UCSD-AML1 (cell line): ENCODE measurements around the gene NXN.
"Not testable (repeated sequence)": the region's sequence is repeated elsewhere in the genome, so short reads cannot be mapped to it uniquely, and the experiment has no call there.

Experiments
- DNase-seq: peaks from one replicate; lab custom pipeline; 2025; ENCODE audit not compliant: unreplicated experiment; lab: John Stamatoyannopoulos, UW

NXN gene

GRCh38 chr17:896953-897661 lies 82.5 kb downstream of the NXN start:
- DNase-seq: no peak

DNA sequence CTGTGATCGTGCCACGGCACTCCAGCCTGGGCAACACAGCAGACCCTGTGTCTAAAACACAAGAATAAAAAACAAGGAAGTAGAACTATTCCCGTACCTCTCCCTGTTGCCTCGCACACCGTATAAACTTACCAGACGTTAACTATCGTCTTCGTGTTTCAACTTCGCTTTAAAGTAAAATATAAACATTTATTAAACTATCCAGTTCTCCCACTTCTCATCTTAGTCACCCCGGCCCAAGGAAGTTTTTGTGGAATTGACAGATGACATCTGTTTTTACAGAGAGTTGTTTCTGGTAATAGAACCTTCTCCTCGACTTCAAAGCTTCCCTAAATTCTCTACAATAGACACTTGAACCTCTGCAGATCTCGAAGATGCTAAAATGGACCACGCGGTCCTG lies 83.1 kb downstream of the NXN start:
- DNase-seq: no peak

DNA sequence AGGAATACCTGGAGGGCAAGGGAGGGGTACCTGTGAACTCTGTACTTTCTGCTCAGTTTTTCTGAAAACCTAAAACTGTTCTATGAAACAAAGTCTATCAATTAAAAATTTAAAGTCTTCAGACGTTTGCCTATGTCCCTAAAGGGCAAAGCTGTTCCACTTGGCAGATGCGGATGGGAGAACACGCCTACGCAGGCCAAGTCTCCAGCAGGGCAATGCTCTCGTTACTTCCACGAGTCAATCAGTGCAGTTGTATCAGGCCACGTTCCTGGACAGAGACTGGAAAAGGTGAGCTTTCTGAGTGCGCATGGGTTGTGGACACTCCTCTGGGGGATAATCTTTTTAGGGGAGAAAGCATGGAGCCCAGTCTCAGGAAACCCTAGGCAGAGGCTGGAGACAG lies 86.6 kb downstream of the NXN start:
- no peak for DNase-seq

GRCh38 chr17:888998-889441 lies 90.6 kb downstream of the NXN start:
- DNase-seq: no peak

DNA sequence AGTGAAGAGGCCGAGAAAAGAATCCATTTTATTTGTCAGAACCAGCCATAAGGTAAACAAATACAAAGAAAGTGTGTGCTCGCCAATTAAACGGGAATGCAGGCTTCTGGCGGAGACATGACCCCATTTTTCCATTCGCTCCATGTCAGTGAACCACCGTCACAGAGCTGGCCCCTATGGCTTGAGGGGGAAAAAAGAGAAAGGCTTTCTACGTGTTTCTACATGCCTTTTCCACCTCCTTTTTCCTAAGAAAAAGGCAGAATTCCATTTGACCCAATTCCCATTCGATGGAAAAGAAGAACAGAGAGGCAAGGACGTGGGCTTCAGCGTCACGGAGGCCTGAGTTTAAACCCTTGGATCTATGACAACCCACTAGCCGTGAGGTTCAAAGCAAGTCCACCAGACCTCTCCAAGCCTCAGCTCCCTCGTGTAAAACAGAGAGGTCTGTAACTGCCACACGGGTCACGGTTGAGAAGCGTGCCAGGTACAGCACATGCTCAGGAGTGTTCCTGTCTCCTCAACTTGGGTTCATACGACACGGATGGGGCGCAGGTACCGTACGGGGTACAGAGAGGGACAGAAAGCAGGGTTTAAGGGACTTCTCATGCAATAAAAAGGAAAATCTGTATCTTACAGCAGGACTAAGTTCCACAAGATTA lies 91.9 kb downstream of the NXN start:
- no peak for DNase-seq

GRCh38 chr17:885971-886571 lies 93.5 kb downstream of the NXN start:
- DNase-seq: no peak

DNA sequence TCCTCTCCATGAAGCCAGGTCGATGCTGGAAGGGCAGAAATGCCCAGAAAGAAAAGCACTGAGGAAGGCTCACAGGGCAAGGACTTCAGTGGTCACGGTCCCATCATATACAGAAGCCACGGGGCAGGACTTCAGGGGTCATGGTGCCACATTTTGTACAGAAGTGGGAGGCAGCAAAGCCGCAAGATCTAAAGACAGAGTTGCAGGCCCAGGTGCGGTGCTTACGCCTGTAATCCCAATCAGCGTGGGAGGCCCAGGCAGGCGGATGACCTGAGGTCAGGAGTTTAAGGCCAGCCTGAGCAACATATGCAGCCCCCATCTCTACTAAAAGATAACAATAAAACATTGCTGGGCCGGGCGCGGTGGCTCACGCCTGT lies 96.0 kb downstream of the NXN start:
- DNase-seq: no peak

DNA sequence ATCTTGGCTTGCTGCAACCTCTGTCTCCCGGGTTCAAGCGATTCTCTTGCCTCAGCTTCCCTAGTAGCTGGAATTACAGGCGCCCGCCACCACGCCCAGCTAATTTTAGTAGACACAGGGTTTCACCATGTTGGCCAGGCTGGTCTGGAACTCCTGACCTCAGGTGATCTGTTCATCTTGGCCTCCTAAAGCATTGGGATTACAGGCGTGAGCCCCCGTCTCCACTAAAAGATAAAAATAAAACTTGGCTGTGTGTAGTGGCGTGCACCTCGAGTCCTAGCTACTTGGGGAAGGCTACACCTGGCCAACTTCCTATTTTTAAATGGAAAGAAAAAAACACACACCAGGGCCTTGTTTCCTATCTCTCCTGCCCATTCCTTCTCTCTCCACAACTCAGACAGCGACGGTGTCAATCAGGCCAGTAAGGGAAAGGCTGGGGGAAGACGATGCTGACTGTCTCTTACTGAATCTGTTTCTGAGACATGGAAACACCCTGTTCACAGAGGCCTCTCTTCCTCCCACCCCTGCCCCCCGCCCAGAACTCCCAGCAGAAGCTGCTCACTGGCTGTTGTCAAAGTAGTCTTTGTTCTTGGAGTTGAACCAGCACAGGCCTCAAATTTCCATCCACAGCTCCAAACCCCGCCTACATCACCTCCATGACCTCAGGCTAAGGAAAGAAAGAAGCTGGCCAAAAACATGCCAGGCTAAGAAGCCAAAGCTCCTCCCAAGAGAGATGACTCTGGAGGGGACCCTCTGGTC lies 96.6 kb downstream of the NXN start:
- no peak for DNase-seq

- no peak for DNase-seq
Measured at GRCh38 chr17:881778-882177, 97.8 kb downstream of the NXN start.

GRCh38 chr17:880443-881269 lies 98.9 kb downstream of the NXN start:
- DNase-seq: no peak

DNA sequence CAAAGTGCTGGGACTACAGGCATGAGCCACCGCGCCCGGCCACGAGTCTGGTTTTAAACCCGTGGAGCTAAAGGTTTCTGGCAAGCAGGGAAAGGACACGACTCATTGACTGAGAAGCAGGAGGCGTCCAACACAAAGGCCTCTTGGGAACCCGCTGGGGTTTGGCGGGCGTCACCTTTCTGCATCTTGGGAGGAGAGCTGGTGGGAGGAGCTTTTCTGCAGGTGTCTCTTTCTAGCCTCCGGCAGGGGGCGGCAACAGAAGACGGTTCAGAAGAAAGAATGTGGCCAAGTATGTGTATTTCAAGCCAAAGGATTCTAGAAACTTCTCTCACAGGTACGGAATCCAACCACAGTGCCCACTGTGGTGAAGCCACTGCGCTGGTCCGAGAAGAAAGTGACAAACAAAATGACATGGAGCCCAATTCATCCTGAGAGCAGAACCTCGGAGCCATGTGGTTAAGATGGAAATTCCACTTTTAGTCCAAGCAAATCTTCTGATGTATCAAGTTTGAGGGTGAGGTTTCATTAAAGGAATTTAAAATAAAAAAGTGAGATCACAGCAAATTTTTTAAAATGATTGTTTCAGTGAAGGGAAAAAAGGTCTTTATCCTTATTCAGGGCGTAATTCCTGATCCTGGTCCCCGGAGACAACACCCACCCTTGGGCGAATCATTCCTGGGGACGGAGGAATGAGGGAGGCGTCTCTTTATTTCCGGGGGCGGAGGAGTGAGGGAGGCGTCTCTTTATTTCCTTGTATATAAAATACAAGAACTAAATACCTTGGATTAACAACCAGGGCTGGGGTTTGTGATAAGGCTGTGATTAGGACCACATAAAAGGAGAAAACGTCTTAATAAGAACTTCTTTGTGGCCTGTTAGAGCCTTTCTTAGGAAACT lies 99.8 kb downstream of the NXN start:
- peak; percentile 69 for DNase-seq

DNA sequence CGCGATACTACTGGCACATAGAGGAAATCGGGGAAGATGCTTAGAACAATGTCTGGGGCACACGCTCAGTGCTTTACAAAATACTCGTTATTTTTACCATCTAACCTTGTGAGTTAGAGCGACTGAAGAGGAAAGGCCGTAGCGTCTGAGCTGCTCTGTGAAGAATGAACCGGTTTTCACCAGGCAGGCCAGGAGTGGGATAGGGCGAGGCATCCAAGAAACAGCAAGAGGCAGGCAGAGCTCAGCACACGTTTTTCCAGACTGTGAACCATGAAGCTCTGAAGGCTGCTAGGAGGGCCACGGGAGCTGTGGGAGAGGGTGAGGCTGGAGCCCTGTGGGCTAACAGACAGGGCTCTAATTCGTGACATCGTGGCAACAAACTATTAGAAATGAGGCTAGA lies 101.9 kb downstream of the NXN start:
- no peak for DNase-seq

- peak; percentile 32 for DNase-seq
Measured at GRCh38 chr17:876272-876671, 103.3 kb downstream of the NXN start.

DNA sequence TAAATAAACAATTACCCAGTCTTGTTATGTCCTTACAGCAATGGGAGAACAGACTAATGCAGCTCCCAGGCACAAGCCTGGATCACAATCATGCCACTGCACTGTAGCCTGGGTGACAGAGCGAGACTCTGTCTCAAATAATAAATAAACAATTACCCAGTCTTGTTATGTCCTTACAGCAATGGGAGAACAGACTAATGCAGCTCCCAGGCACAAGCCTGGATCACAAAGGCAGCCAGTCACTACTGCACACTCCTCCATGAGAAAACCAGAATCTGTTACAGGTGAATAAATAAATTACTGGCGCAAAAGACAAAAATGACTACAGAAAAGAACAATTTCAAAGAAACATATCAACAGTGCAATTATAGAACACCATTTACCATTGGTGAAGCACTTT lies 105.0 kb downstream of the NXN start:
- DNase-seq: not testable (repeated sequence)

DNA sequence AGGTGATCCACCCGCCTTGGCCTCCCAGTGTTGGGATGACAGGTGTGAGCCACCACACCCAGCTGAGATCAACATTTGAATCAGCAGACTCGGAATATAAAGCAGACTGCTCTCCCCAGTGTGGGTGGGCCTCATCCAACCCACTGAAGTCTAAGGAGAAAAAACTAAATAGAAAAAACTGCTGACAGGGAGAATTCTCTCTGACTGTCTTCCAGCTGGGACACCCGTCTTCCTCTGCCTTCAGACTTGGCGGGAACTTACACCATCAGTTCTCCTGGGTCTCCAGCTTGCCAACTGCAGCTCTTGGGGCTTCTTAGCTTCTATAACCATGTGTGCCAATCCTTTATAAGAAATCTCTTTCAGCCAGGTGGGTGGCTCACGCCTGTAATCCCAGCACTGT lies 106.7 kb downstream of the NXN start:
- DNase-seq: no peak

- no peak for DNase-seq
Measured at GRCh38 chr17:871751-872519, 107.6 kb downstream of the NXN start.

DNA sequence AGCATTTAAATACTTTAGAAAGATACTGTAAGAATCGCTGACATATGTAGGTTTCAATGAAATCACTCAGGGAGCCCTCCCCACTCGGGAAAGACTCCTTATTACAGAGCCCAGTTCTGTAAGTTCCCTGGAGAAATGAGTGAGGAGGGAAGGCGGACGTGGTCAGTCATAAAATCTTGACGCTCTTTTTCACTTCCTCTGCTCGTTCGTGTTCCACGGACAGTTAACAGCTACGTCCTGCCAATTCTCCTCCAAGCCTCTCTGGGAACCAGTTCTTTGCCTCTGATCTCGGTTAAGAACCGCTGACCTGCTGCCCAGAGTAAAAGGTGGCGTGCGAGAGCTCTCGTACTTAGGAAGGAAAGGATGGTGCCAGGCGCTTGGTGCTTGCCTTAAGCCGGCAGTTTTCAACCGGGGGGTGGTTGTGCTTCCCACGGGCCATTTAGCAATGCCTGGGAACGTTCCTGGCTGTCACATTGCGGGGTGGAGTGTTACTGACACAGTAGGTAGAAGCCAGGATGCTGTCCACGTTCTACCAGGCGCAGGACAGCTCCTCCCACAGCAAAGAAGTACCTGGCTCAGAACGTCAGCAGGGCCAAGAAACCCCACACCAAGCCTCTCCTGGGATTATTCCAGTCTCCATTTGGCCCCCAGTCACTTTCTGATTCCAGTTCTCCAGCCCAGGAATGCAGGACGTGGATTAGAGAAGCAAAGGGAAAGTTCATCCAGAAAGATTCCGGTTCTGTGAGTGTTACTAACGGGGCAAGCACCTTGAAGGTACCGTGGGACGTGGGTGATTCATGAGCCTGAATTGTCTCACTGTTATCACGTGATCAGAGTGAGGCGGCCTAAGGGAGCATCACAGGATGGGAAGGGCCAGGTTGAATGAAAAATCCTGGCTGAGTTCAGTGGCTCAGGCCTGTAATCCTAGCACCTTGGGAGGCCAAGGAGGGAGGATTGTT lies 109.7 kb downstream of the NXN start:
- DNase-seq: no peak

- no peak for DNase-seq
Measured at GRCh38 chr17:869086-869485, 110.5 kb downstream of the NXN start.
